ENCODE results near the gene RFX8. TPM values are rescaled to one million over a fixed set of nuclear protein-coding genes. Genes with fewer than 3 reads are reported as not detected.

RFX8 gene
- 9.0 and 14.4 TPM in 2 replicates for total RNA-seq

GRCh38 chr2:101474731-101475384 lies at the start of gene RFX8:
Gene RFX8 (minus strand): TSS chr2:101475112. CDS start chr2:101466848, 8,264 bp downstream.

GRCh38 chr2:101387151-101387834 lies 87.6 kb downstream of the RFX8 start, which contains the start of gene CREG2:
Gene CREG2 (minus strand): TSS chr2:101387503. CDS start chr2:101387457, 46 bp downstream.

Other genes starting within 250 kb of the RFX8 start
- 43.3 and 45.1 TPM in 2 replicates for gene CNOT11, start 222.2 kb downstream of the RFX8 start, total RNA-seq
- 75.8 and 77.4 TPM in 2 replicates for gene RNF149, start 166.4 kb downstream of the RFX8 start, total RNA-seq
- under 0.01 and 0.22 TPM in 2 replicates for gene CREG2, start 87.6 kb downstream of the RFX8 start, total RNA-seq
- 183 and 255 TPM in 2 replicates for gene MAP4K4, start 222.6 kb upstream of the RFX8 start, total RNA-seq